ENCODE data around the gene P2RX6. TPM values are rescaled to one million over a fixed set of nuclear protein-coding genes. Genes with fewer than 3 reads are reported as not detected.

Gene P2RX6
- total and polyA plus RNA-seq, 9 of the 15 experiments (the other 6 are each of a cell fraction or from before 2014, with no cell fraction given), result 0.01 to 3.9 (median 1.5) TPM; not detected in 1

DNA sequence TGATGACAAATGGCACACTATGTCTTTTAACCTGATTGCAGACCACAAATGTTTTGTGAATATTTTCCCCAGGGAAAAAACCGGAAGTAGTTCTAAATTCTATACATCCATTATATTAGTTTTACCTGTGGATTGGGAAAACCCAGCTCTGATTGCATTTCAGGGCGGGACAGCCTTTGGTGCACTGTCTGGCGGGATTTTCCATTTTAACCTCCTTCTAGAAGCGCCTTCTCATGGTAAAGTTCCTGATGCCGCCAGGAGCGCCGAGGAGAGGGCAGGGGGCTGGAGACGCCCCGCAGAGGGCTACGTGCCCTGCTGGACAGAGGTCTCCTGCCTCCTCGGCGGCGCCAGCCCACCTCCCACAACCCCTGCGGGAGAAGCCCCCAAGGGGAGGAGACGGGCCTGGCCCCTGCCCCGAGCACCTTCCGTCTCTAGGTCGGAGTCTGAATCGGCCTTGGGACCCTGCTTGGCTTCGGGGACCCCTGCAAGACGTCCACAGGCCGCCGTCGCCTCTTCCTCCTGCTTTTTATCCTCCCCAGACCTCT is 1.2 kb upstream of the P2RX6 start (continued):
- TF ChIP-seq, protein P1, sequence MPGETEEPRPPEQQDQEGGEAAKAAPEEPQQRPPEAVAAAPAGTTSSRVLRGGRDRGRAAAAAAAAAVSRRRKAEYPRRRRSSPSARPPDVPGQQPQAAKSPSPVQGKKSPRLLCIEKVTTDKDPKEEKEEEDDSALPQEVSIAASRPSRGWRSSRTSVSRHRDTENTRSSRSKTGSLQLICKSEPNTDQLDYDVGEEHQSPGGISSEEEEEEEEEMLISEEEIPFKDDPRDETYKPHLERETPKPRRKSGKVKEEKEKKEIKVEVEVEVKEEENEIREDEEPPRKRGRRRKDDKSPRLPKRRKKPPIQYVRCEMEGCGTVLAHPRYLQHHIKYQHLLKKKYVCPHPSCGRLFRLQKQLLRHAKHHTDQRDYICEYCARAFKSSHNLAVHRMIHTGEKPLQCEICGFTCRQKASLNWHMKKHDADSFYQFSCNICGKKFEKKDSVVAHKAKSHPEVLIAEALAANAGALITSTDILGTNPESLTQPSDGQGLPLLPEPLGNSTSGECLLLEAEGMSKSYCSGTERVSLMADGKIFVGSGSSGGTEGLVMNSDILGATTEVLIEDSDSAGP (CRISPR knock-in tag; IDR thresholded peaks at IDR 0.05), result no peak
- TF ChIP-seq ZNF717 (CRISPR knock-in tag; IDR thresholded peaks at IDR 0.05), result no peak
- TF ChIP-seq SMC3 (conservative IDR thresholded peaks at IDR 0.05; ENCODE audit: insufficient read depth, low read depth, low read length), result 0 out of 2 replicates have a peak, but pooled peaks have one; percentile 9
- peak; percentile 89; the same call in 1 of the 2 replicates for TF ChIP-seq ZNF133 (CRISPR knock-in tag; IDR thresholded peaks at IDR 0.05)
- TF ChIP-seq HDAC1 (IDR thresholded peaks at IDR 0.05), result no peak
- no peak for TF ChIP-seq SLC30A9 (CRISPR knock-in tag; IDR thresholded peaks at IDR 0.05)
- TF ChIP-seq, protein P2, sequence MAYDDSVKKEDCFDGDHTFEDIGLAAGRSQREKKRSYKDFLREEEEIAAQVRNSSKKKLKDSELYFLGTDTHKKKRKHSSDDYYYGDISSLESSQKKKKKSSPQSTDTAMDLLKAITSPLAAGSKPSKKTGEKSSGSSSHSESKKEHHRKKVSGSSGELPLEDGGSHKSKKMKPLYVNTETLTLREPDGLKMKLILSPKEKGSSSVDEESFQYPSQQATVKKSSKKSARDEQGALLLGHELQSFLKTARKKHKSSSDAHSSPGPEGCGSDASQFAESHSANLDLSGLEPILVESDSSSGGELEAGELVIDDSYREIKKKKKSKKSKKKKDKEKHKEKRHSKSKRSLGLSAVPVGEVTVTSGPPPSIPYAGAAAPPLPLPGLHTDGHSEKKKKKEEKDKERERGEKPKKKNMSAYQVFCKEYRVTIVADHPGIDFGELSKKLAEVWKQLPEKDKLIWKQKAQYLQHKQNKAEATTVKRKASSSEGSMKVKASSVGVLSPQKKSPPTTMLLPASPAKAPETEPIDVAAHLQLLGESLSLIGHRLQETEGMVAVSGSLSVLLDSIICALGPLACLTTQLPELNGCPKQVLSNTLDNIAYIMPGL (CRISPR knock-in tag; IDR thresholded peaks at IDR 0.05), result no peak; the same call in 1 of the 2 replicates
- TF ChIP-seq ZNF766 (CRISPR knock-in tag; conservative IDR thresholded peaks at IDR 0.05), result no peak
- TF ChIP-seq, protein P3, sequence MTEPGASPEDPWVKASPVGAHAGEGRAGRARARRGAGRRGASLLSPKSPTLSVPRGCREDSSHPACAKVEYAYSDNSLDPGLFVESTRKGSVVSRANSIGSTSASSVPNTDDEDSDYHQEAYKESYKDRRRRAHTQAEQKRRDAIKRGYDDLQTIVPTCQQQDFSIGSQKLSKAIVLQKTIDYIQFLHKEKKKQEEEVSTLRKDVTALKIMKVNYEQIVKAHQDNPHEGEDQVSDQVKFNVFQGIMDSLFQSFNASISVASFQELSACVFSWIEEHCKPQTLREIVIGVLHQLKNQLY (CRISPR knock-in tag; conservative IDR thresholded peaks at IDR 0.05), result 0 out of 4 replicates have a peak, but pooled peaks of 1 of the 2 experiments have one; percentile 86
- TF ChIP-seq, protein P4, sequence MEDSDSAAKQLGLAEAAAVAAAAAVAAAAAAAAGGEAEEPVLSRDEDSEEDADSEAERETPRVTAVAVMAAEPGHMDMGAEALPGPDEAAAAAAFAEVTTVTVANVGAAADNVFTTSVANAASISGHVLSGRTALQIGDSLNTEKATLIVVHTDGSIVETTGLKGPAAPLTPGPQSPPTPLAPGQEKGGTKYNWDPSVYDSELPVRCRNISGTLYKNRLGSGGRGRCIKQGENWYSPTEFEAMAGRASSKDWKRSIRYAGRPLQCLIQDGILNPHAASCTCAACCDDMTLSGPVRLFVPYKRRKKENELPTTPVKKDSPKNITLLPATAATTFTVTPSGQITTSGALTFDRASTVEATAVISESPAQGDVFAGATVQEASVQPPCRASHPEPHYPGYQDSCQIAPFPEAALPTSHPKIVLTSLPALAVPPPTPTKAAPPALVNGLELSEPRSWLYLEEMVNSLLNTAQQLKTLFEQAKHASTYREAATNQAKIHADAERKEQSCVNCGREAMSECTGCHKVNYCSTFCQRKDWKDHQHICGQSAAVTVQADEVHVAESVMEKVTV (CRISPR knock-in tag; IDR thresholded peaks at IDR 0.05), result no peak
- TF ChIP-seq ZNF584 (CRISPR knock-in tag; IDR thresholded peaks at IDR 0.05; ENCODE audit: low read depth), result no peak
- peak; percentile 79; the same call in 1 of the 2 replicates for TF ChIP-seq ZNF561 (CRISPR knock-in tag; conservative IDR thresholded peaks at IDR 0.05)
- TF ChIP-seq HNRNPLL (IDR thresholded peaks at IDR 0.05; ENCODE audit: low read depth, low read length, poor library complexity, severe bottlenecking), result no peak
- TF ChIP-seq GATAD2B (IDR thresholded peaks at IDR 0.05; ENCODE audit: borderline replicate concordance), result no peak
- TF ChIP-seq, protein P5, sequence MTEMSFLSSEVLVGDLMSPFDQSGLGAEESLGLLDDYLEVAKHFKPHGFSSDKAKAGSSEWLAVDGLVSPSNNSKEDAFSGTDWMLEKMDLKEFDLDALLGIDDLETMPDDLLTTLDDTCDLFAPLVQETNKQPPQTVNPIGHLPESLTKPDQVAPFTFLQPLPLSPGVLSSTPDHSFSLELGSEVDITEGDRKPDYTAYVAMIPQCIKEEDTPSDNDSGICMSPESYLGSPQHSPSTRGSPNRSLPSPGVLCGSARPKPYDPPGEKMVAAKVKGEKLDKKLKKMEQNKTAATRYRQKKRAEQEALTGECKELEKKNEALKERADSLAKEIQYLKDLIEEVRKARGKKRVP (CRISPR knock-in tag; IDR thresholded peaks at IDR 0.05), result peak; percentile 70; the same call in 1 of the 2 replicates
- TF ChIP-seq ZNF696 (CRISPR knock-in tag; conservative IDR thresholded peaks at IDR 0.05), result no peak
- no peak for TF ChIP-seq CCNT2 (IDR thresholded peaks at IDR 0.05; ENCODE audit: borderline replicate concordance, extremely low read depth, insufficient read length, low read depth, low read length)
- TF ChIP-seq POLR2H (tag; IDR thresholded peaks at IDR 0.05; ENCODE audit: low read depth), result no peak
- TF ChIP-seq, protein P6, sequence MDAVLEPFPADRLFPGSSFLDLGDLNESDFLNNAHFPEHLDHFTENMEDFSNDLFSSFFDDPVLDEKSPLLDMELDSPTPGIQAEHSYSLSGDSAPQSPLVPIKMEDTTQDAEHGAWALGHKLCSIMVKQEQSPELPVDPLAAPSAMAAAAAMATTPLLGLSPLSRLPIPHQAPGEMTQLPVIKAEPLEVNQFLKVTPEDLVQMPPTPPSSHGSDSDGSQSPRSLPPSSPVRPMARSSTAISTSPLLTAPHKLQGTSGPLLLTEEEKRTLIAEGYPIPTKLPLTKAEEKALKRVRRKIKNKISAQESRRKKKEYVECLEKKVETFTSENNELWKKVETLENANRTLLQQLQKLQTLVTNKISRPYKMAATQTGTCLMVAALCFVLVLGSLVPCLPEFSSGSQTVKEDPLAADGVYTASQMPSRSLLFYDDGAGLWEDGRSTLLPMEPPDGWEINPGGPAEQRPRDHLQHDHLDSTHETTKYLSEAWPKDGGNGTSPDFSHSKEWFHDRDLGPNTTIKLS (IDR thresholded peaks at IDR 0.05; ENCODE audit: borderline replicate concordance, low read depth), result no peak

Measured in K562 (cell line).